A204.1 (cell line): ENCODE data around the gene RAP1GAP2.
"Not testable (repeated sequence)": the region's sequence is repeated elsewhere in the genome, so short reads cannot be mapped to it uniquely, and the experiment has no call there.

Experiments used
- FAIRE-seq: peaks from 2 replicates; lab custom pipeline; 2012; peaks lifted over from hg19 to GRCh38; lab: Jason Lieb, UNC

Gene RAP1GAP2

GRCh38 chr17:2796164-2797125 lies at the start of gene RAP1GAP2:
TSS of gene RAP1GAP2 (plus strand) at chr17:2796438. CDS start at chr17:2796528, 90 bp downstream.
- no peak for FAIRE-seq

- no peak for FAIRE-seq
Measured at GRCh38 chr17:2749058-2749783, 47.0 kb upstream of the RAP1GAP2 start, which contains the start of gene CCDC92B. TSS of gene CCDC92B (minus strand) at chr17:2749652. CDS start at chr17:2735145, 14,507 bp downstream.

- FAIRE-seq = no peak
Measured at GRCh38 chr17:2749784-2750181, 46.5 kb upstream of the RAP1GAP2 start.

- FAIRE-seq = no peak
Measured at GRCh38 chr17:2750721-2751120, 45.5 kb upstream of the RAP1GAP2 start.

DNA sequence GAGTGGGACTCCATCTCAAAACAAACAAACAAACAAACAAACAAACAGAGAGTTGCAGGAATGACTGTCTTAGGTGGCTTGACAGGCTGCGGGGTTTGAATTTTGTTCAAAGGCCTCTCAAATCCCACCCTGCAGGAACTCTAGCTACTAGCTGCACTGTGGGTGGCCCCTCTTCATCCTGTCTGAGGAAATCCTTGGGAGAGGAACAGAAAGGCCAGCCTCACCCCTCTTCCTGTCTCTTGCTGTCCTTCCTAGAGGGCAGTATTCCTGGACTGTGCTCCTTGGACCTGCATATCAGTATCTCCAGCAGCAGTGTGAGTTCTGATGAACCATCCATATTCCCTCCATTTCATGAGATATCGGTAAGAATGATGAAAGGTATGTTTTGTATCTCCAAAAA lies 44.7 kb upstream of the RAP1GAP2 start:
- FAIRE-seq = no peak

GRCh38 chr17:2755891-2756724 lies 40.1 kb upstream of the RAP1GAP2 start:
- no peak for FAIRE-seq

GRCh38 chr17:2758870-2759269 lies 37.4 kb upstream of the RAP1GAP2 start:
- FAIRE-seq = no peak

GRCh38 chr17:2770129-2770528 lies 26.1 kb upstream of the RAP1GAP2 start:
- FAIRE-seq = no peak

- no peak for FAIRE-seq
Measured at GRCh38 chr17:2775206-2775605, 21.0 kb upstream of the RAP1GAP2 start.

DNA sequence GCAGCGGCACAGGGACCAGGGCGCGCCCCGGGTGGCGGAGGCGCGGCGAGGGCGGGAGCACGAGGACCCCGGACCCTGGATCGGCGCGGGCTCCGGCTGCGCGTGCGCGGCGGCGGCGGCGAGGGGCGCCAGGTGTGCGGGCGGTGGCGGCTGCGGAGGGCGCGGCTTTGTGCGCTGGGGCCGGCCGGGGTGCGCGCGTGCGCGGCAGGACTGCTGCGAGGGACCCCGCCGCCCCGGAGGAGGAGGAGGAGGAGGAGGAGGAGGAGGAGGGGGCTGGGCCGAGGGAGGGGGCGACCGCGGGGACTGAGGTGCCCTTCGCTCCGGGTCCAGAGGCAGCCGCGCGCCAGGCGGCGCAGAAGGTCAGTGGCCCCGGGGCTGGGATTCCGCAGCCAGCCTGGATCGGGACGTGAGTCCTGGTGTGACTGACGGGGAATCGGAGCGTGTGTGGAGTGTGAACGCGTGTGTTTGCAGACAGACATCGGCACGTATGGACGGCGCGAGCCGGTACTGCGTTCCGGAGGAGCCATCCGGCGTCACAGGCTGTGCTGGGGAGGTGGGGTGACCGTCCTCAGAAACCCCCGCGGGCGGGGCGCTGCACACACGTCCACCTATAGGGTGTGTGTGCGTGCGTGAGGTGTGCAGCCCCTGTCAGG lies 19.5 kb upstream of the RAP1GAP2 start:
- no peak for FAIRE-seq

- no peak for FAIRE-seq
Measured at GRCh38 chr17:2777242-2777867, 18.9 kb upstream of the RAP1GAP2 start.

GRCh38 chr17:2778489-2778888 lies 17.7 kb upstream of the RAP1GAP2 start:
- FAIRE-seq = no peak

- FAIRE-seq = no peak
Measured at GRCh38 chr17:2779545-2779944, 16.7 kb upstream of the RAP1GAP2 start.

GRCh38 chr17:2780256-2780655 lies 16.0 kb upstream of the RAP1GAP2 start:
- no peak for FAIRE-seq

- no peak for FAIRE-seq
Measured at GRCh38 chr17:2780931-2781454, 15.2 kb upstream of the RAP1GAP2 start.

GRCh38 chr17:2781598-2781997 lies 14.6 kb upstream of the RAP1GAP2 start:
- FAIRE-seq = not testable (repeated sequence)

DNA sequence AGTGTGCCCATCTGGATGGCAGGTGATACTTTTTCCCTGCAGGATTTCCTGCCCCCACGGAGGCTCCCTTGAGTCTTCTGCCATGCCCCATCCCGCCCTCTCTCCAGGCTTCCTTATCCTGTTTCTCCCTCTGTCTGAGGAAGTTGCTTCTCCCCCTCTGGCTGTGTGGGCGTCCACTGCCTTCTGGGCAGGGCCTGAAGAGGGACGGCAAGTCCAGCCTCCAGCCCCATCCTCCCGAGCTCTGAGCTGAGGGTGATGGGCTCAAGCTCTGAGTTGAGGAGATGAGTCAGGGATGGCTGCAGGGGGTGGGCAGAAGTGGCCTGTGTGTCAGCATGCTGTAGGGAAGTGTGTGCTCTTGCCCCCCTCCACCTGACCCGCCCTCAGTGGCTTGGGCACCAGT lies 14.2 kb upstream of the RAP1GAP2 start:
- no peak for FAIRE-seq

- FAIRE-seq = no peak
Measured at GRCh38 chr17:2783310-2784030, 12.8 kb upstream of the RAP1GAP2 start.

- no peak for FAIRE-seq
Measured at GRCh38 chr17:2784864-2785263, 11.4 kb upstream of the RAP1GAP2 start.

DNA sequence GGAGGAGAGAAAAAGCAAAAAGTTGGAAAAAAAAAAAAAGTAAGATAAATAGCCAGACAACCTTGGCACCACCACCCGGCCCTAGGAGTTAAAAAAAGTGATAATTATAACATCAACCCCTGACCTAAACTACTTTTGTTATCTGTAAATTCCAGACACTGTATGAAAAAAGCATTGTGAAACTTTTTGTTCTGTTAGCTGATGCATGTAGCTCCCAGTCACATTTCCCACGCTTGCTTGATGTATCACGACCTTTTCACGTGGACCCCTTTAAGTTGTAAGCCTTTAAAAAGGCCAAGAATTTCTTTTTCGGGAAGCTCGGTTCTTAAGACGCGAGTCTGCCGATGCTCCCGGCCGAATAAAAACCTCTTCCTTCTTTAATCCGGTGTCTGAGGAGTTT lies 10.9 kb upstream of the RAP1GAP2 start:
- not testable (repeated sequence) for FAIRE-seq
